DOHH2 (cell line): Measurements from ENCODE around the gene C4B.

Source experiments
- CTCF ChIP-seq: fragments of 200-600 bp; sonication (generic); IDR thresholded peaks from one replicate; pipeline ENCODE4 v1.5.1; 2014; ENCODE audit warnings: antibody characterized with exemption, mild to moderate bottlenecking, low read depth, low read length; ENCODE audit not compliant: poor library complexity, severe bottlenecking
- EZH2phosphoT487 ChIP-seq: fragments of 200-600 bp; sonication (generic); IDR thresholded peaks from 2 replicates; pipeline ENCODE4 v1.6.1; 2017; ENCODE audit warnings: borderline replicate concordance, mild to moderate bottlenecking, antibody characterized with exemption, low read length, moderate library complexity, mixed read lengths

DNA sequence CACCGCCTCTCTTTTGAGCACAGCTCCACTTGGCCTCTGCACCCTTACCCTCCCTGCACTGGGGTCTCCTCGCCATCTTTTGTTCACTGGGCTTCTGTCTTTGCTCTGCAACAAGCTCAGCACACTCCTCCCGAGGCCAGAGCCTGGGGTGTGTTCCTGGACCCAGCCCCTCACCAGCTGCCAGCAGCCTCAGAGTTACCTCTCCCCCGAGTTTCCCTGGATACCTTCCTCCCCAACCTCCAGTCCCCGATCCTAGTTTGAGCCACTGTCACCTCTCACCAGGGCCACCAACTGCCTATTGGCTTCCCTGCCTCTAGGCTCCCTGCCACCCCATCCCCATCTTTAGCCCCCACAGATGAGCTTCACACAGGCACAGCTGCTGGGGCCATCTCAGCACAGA is 36.0 kb downstream of the C4B start:
- TF ChIP-seq CTCF = no peak
- TF ChIP-seq EZH2phosphoT487 = no peak
